ENCODE results near the gene TSPEAR. TPM values are rescaled to one million over a fixed set of nuclear protein-coding genes. Genes with fewer than 3 reads are reported as not detected.

The TSPEAR gene
- total and polyA plus RNA-seq, 2 donors from 2014 or later: 0.09 to 0.22 TPM

DNA sequence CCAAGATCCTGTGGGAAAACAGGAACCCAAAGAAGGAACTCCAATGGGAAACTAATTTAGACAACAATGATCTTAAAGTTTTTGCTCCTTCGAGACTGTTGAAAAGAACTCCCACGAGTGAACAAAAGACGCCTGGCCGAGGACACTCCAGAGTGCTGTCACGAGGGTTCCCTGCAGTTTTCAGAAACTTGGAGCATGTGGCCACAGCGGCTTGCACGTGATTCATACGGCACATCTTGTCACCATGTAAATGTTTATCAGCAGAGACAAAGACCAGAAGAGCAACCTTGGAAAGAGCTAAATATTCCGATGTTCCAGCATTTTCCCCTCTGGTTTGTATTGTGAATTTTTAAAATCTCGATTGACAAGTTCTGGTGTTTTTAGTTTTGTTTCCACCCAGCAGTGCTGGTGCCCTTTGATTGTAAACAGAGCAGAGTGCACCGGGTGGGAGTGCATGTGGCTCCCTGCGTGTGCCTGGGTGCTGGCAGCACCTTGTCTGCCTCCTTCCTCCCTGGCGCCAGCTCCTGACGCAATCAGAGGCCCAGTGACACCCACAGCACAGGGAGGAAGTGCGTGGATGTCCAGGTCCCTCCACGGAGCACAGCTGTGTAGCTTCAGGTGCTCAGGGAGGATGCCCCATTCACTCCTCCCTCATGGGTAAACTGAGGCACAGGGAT is 233.1 kb downstream of the TSPEAR start:
- H3K9ac ChIP-seq (ENCODE audit: low read length in 3 of 3): no peak overlapping the region
- DNase-seq: no peak
- no peak overlapping the region for H3K4me3 ChIP-seq (ENCODE audit: low read length in 3 of 3)
- no peaks in the 10 kb centered on the region for H3K27me3 ChIP-seq (ENCODE audit: control insufficient read depth, insufficient read depth, low read length)
- intact Hi-C loops (cut with DNase I): no loop called here
- H3K9me3 ChIP-seq (ENCODE audit: control insufficient read depth in 2 of 3, insufficient read depth in 1 of 3, low read length in 3 of 3): no peaks in the 10 kb centered on the region
- no peaks in the 10 kb centered on the region for H3K36me3 ChIP-seq (ENCODE audit: control insufficient read depth in 2 of 3, insufficient read depth in 3 of 3, low read length in 3 of 3)
- FAIRE-seq: no peak
- TF ChIP-seq, protein P1, sequence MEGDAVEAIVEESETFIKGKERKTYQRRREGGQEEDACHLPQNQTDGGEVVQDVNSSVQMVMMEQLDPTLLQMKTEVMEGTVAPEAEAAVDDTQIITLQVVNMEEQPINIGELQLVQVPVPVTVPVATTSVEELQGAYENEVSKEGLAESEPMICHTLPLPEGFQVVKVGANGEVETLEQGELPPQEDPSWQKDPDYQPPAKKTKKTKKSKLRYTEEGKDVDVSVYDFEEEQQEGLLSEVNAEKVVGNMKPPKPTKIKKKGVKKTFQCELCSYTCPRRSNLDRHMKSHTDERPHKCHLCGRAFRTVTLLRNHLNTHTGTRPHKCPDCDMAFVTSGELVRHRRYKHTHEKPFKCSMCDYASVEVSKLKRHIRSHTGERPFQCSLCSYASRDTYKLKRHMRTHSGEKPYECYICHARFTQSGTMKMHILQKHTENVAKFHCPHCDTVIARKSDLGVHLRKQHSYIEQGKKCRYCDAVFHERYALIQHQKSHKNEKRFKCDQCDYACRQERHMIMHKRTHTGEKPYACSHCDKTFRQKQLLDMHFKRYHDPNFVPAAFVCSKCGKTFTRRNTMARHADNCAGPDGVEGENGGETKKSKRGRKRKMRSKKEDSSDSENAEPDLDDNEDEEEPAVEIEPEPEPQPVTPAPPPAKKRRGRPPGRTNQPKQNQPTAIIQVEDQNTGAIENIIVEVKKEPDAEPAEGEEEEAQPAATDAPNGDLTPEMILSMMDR (IDR thresholded peaks at IDR 0.05; ENCODE audit: borderline replicate concordance, extremely low read depth, insufficient read depth): no peak
- no peaks in the 10 kb centered on the region for H3K4me1 ChIP-seq (ENCODE audit: control insufficient read depth in 2 of 3, insufficient read depth in 2 of 3, low read depth in 1 of 3, low read length in 3 of 3)
- no peak overlapping the region for H3K27ac ChIP-seq (ENCODE audit: low read depth in 2 of 2, low read length in 2 of 2)

DNA sequence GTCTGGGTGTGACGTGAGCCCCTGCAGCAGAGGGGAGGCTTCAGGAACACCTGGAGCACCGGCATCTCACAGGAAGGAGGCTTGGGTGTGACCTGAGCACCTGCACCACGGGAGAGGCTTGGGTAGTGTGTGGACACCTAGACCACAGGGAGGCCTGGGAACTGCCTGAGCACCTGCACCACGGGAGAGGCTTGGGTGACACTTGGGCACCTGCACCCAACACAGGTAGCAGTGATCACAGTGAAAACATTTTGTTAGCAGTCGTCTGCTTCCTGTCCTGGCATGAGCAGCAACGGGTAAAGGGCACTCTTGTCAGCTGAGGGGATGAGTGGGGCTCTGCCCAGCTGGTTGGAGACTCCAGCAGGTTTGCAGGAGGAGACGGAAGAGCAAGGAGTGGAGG is 233.7 kb downstream of the TSPEAR start:
- no peak for DNase-seq
- Histone ChIP-seq H3K27ac (ENCODE audit: low read depth in 2 of 2, low read length in 2 of 2) (no peak overlapping the region), H3K9me3 (ENCODE audit: control insufficient read depth in 2 of 3, insufficient read depth in 1 of 3, low read length in 3 of 3) (no peaks in the 10 kb centered on the region), H3K4me1 (ENCODE audit: control insufficient read depth in 2 of 3, insufficient read depth in 2 of 3, low read depth in 1 of 3, low read length in 3 of 3) (no peaks in the 10 kb centered on the region), H3K4me3 (ENCODE audit: low read length in 3 of 3) (no peak overlapping the region), H3K27me3 (ENCODE audit: control insufficient read depth, insufficient read depth, low read length) (no peaks in the 10 kb centered on the region), H3K9ac (ENCODE audit: low read length in 3 of 3) (no peak overlapping the region), H3K36me3 (ENCODE audit: control insufficient read depth in 2 of 3, insufficient read depth in 3 of 3, low read length in 3 of 3) (no peaks in the 10 kb centered on the region)
- TF ChIP-seq, protein P1 (IDR thresholded peaks at IDR 0.05; ENCODE audit: borderline replicate concordance, extremely low read depth, insufficient read depth): no peak
- intact Hi-C loops (cut with DNase I): no loop called here
- no peak for FAIRE-seq

DNA sequence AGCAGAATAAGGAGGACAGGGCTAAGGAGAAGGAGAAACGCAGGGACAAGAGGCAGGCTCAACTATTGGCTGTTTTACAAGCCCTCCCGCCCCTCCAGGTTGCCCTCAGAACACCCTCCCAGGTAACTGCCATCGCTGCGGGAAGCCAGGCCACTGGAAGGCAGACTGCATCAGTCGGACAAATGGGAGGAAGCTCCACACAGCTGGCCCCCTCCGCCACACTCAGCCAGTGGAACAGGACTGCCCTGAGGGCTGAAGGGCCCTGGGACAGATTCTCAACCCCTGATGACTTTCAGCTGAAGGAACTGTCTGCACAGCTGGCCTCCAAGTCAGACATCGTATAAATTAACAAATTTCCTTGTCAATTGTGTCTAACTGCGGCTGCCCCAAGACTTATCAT is 234.2 kb downstream of the TSPEAR start:
- no peak overlapping the region for H3K4me3 ChIP-seq (ENCODE audit: low read length in 3 of 3)
- H3K4me1 ChIP-seq (ENCODE audit: control insufficient read depth in 2 of 3, insufficient read depth in 2 of 3, low read depth in 1 of 3, low read length in 3 of 3): no peaks in the 10 kb centered on the region
- FAIRE-seq (no peak), DNase-seq (no peak)
- no peak overlapping the region for H3K9ac ChIP-seq (ENCODE audit: low read length in 3 of 3)
- no peaks in the 10 kb centered on the region for H3K36me3 ChIP-seq (ENCODE audit: control insufficient read depth in 2 of 3, insufficient read depth in 3 of 3, low read length in 3 of 3)
- no peaks in the 10 kb centered on the region for H3K27me3 ChIP-seq (ENCODE audit: control insufficient read depth, insufficient read depth, low read length)
- H3K27ac ChIP-seq (ENCODE audit: low read depth in 2 of 2, low read length in 2 of 2): no peak overlapping the region
- TF ChIP-seq, protein P1 (IDR thresholded peaks at IDR 0.05; ENCODE audit: borderline replicate concordance, extremely low read depth, insufficient read depth): no peak
- intact Hi-C loops (cut with DNase I): no loop called here
- H3K9me3 ChIP-seq (ENCODE audit: control insufficient read depth in 2 of 3, insufficient read depth in 1 of 3, low read length in 3 of 3): no peaks in the 10 kb centered on the region

Measured in kidney (tissue), 14 donors.